Measurements from ENCODE around the gene ADGRA1. TPM values are rescaled to one million over a fixed set of nuclear protein-coding genes. Genes with fewer than 3 reads are reported as not detected.

The ADGRA1 gene
- total RNA-seq, 6 donors from 2014 or later, result 0.30 to 1.0 (median 0.39) TPM; not detected in 1

GRCh38 chr10:133041101-133041500 lies 46.6 kb upstream of the ADGRA1 start:
- TF ChIP-seq POLR2AphosphoS5 (IDR thresholded peaks at IDR 0.05) (no peak), POLR2A (IDR thresholded peaks at IDR 0.05) (no peak), CTCF (IDR thresholded peaks at IDR 0.05) (no peak), EP300 (IDR thresholded peaks at IDR 0.05) (no peak)
- peak in 1 of 2 donors; percentile 52 for DNase-seq
- no peak overlapping the region for H3K27ac ChIP-seq
- no peak for ATAC-seq (ENCODE audit: low FRiP score in 2 of 2)
- H3K27me3 ChIP-seq, result peaks cover 0 to 13% (median 4%) of the 10 kb centered on the region in 4 donors
- H3K36me3 ChIP-seq, result no peaks in the 10 kb centered on the region
- no peaks in the 10 kb centered on the region for H3K9me3 ChIP-seq
- WGBS, 2 donors, result 72 to 87% methylated on average over 11 of the region's 12 CpGs
- no peaks in the 10 kb centered on the region for H3K4me1 ChIP-seq
- no peak overlapping the region for H3K4me3 ChIP-seq

- WGBS, 2 donors, result 92 to 95% methylated on average over 14 to 17 of the region's 17 CpGs
- DNase-seq, result peak in 1 of 2 donors; percentile 65
- H3K27ac ChIP-seq, result no peak overlapping the region
- no peaks in the 10 kb centered on the region for H3K36me3 ChIP-seq
- no peak for ATAC-seq (ENCODE audit: low FRiP score in 2 of 2)
- H3K4me3 ChIP-seq, result no peak overlapping the region
- H3K9me3 ChIP-seq, result no peaks in the 10 kb centered on the region
- no peaks in the 10 kb centered on the region for H3K4me1 ChIP-seq
- H3K27me3 ChIP-seq, result peaks cover 0 to 13% (median 4%) of the 10 kb centered on the region in 4 donors
- no peak for TF ChIP-seq EP300 (IDR thresholded peaks at IDR 0.05)
- TF ChIP-seq POLR2AphosphoS5 (IDR thresholded peaks at IDR 0.05), result no peak
- TF ChIP-seq CTCF (IDR thresholded peaks at IDR 0.05), result no peak
Measured at GRCh38 chr10:133042061-133042460, 45.7 kb upstream of the ADGRA1 start.

GRCh38 chr10:133042816-133043215 lies 44.9 kb upstream of the ADGRA1 start:
- Histone ChIP-seq H3K4me3 (no peak overlapping the region), H3K36me3 (no peaks in the 10 kb centered on the region), H3K27me3 (peaks cover 0 to 13% (median 4%) of the 10 kb centered on the region in 4 donors), H3K4me1 (no peaks in the 10 kb centered on the region), H3K27ac (no peak overlapping the region), H3K9me3 (no peaks in the 10 kb centered on the region)
- 78 to 85% methylated on average over 16 to 18 of the region's 18 CpGs for WGBS, 2 donors
- TF ChIP-seq CTCF (IDR thresholded peaks at IDR 0.05) (no peak), POLR2AphosphoS5 (IDR thresholded peaks at IDR 0.05) (no peak), POLR2A (IDR thresholded peaks at IDR 0.05) (no peak), EP300 (IDR thresholded peaks at IDR 0.05) (no peak)
- ATAC-seq (ENCODE audit: low FRiP score in 2 of 2), result no peak
- DNase-seq, result peak in 1 of 2 donors; percentile 65

- ATAC-seq (ENCODE audit: low FRiP score in 2 of 2), result no peak
- peaks cover 0 to 13% (median 4%) of the 10 kb centered on the region in 4 donors for H3K27me3 ChIP-seq
- H3K4me1 ChIP-seq, result no peaks in the 10 kb centered on the region
- WGBS, 2 donors, result 88 to 91% methylated on average over 4 to 17 of the region's 18 CpGs
- H3K36me3 ChIP-seq, result no peaks in the 10 kb centered on the region
- H3K9me3 ChIP-seq, result no peaks in the 10 kb centered on the region
- no peak overlapping the region for H3K27ac ChIP-seq
- TF ChIP-seq POLR2AphosphoS5 (IDR thresholded peaks at IDR 0.05) (no peak), CTCF (IDR thresholded peaks at IDR 0.05) (no peak), EP300 (IDR thresholded peaks at IDR 0.05) (no peak)
- peak in 1 of 2 donors; percentile 59 for DNase-seq
- no peak overlapping the region for H3K4me3 ChIP-seq
Measured at GRCh38 chr10:133043541-133044225, 44.0 kb upstream of the ADGRA1 start.

- DNase-seq, result peak in 1 of 2 donors; percentile 72
- Histone ChIP-seq H3K4me1 (no peaks in the 10 kb centered on the region), H3K27ac (no peak overlapping the region), H3K27me3 (peaks cover 0 to 7% (median under 1%) of the 10 kb centered on the region in 4 donors), H3K4me3 (no peak overlapping the region), H3K36me3 (no peaks in the 10 kb centered on the region), H3K9me3 (no peaks in the 10 kb centered on the region)
- ATAC-seq (ENCODE audit: low FRiP score in 2 of 2), result peak in 1 of 2 donors; percentile 82
- no peak for TF ChIP-seq POLR2AphosphoS5 (IDR thresholded peaks at IDR 0.05)
- TF ChIP-seq CTCF (IDR thresholded peaks at IDR 0.05), result no peak
- TF ChIP-seq EP300 (IDR thresholded peaks at IDR 0.05), result no peak
- WGBS, 2 donors, result 76 to 86% methylated on average over 12 to 19 of the region's 19 CpGs
Measured at GRCh38 chr10:133044401-133044811, 43.3 kb upstream of the ADGRA1 start.
